ENCODE measurements around the gene CCSER1.

DNA sequence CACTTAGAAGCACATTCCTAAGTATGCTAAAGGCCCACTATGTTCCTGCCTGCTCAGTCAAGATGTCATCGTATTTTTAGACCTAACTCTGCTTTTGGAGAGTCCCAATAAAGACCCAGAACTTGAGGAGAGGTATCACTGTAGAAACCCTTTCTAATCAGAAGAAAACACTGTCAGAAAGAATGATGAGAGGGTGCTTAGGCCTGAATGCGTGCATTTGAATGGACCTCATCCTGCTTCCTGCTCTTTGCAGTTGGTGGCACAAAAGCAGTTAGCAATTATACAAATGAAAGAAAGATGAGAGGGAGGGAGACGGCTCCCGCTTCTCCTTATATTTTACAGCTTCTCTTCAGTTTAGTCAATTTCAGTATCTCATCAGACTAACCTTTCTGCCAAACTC, 987.2 kb downstream of the CCSER1 start:
- no peak for TF ChIP-seq CTCF (IDR thresholded peaks at IDR 0.05)
- no peak for TF ChIP-seq POLR2A (IDR thresholded peaks at IDR 0.05)
- TF ChIP-seq POLR2AphosphoS5 (IDR thresholded peaks at IDR 0.05), result no peak
